ENCODE data around the gene SPEF1.

The SPEF1 gene

GRCh38 chr20:3786665-3787323, 5.5 kb upstream of the SPEF1 start, which contains the start of gene CENPB:
CENPB (minus strand) TSS chr20:3786740; CDS start chr20:3786483, 257 bp downstream.
- DNase-seq = peak; percentile 94

GRCh38 chr20:3786126-3786484, 4.9 kb upstream of the SPEF1 start:
- DNase-seq = peak; percentile 65

GRCh38 chr20:3785240-3786125, 4.2 kb upstream of the SPEF1 start:
- no peak for DNase-seq

DNA sequence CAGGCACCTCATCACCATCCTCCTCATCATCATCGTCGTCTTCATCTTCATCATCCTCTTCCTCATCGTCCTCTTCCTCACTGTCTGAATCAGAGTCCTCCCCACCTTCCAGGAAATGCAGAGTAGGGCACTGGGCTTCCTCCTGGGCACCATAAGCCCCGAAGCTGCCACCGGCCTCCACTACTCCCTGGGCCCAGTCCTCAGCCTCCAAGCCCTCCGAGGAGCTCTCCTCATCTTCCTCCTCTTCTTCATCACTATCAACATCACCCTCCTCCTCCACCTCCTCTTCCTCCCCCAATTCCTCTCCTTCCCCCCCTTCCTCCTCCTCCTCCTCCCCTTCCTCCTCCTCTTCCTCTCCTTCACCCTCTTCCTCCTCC, 3.6 kb upstream of the SPEF1 start:
- no peak for DNase-seq

- DNase-seq = no peak
Observed at GRCh38 chr20:3784216-3784853, 3.1 kb upstream of the SPEF1 start.

DNA sequence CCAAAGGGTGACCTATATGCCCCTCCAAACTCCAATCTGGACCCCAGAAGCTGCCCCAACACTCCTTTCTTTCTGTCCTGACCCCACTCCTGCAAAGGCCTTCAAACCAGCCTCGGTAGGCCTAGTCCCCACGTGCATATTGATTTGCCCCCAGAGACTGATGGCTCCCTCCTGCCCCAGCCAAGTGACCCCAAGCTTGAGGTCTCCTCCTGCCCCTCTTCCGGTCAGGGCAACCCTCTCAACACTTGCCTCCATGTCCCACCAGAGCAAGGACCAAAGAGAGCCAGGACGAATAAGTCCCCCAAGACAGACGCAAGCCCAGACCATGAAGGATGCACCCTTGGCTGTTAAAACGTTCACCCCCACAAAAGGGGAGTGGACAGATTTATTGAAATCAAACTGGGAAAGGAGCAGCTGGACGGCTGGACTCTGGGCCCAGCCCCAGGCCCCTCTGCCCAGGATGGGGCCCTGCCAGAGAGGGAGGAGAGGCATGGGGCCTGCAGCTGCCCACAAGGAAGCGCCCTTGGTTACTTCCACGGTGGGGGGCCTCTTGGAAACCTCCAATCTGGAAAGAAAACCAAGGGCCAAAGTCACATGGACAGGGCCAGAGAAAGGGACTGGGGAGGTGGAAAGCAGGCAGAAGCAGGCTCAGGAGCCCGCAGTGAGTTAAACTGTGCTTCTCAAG, 2.4 kb upstream of the SPEF1 start:
- no peak for DNase-seq

DNA sequence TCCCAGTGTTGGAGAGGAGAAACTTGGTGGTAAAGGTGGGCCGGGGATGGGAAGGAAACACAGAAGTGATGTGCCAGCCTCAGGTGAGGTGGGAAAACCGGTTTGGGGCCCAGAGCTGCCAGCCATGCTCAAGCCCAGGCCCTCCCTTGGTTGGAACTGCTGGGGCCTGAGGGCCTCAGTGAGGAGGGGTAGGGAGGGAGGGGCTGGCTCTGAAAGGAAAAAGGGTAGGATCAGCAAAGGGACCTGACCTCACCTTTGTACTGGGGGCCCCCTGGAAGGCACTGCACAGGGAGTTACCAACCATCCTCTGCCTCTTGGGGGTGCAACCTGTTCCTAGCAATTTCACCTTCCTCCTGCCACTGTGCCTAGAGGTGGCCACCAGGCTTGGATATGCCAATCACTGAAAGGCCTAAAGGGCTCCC, 1.8 kb upstream of the SPEF1 start:
- no peak for DNase-seq

DNA sequence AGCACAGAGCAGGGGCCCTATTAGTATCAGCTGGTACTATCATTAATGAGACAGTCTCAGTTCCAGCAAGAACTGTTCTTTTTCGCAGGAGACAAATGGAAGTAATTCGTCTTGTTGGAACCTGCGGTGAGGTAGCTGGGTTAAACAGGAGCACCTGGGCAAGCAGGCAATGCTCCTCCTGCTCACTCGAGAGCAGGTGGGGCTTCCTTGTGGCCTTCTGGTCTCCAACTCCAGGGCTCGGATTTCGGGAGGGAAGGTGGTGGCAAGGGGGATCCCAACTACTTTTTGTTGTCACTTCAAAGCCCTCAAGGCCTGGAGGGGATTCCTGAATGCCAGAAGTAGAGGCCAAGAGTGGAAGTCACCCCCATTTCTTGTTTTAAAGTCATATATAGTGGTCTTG, 1.3 kb upstream of the SPEF1 start:
- DNase-seq = no peak

DNA sequence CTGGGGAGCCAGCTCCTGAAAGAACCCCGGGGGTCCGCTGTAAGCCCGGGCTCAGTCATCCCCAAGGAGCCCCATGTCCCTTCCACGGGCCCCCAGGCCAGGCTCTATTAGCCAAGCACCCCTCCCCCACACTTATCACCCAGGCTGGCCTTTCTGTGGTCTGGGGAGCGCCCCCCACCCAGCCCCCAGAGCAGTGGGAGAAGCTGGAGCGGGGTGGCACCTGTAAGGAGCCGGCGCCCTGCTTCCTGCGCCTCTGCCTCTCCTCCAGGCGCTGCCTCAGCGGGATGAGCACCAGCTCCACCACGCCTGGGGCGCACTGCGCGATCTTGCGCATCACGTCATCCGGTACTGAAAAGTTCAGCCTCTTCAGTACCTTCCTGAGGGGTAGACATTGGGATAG, 2.3 kb downstream of the SPEF1 start:
- DNase-seq = no peak

DNA sequence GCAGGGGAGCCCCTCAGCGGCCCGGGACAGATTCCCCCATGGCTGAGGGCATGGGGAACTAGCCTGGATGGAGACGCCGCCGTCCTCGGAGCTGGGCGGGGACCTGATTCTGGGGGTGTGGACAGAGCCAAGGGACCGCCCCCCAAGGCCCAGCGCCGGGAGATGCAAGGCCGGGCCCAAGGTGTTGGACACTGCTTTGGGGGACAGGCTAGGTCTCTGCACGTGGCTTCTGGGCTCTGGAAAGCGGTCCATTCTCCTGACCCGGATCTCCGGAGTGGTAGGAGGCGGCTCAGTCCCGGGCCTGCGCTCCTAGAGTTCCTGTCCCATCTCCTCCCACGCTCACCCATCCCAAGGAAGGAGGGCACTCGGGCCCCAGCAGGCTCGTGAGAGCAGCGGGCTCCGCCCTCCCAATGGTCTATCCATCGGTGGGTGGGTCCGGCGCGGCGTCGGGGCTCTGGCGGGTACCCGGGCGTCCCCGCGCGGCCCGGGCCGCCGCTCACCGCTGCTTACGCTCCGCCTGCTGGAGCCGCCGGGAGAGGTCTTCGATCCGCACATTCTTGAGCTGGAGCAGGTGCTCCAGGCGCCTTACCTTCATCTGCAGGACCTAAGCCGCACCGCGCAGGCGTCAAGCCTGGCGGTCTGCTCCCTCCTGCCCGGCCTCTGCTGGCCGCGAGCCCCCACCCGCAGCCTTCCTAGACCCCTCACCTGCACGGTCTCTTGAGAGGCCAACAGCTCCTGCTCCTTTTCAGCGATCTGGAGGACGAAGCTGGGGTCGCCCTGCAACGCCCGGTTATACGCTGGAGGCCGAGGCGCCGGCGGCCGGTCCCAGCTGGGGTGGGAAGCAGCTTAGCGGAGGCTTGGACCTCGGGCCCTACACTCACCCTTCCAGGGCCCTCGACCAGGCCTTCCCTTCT, 3.3 kb downstream of the SPEF1 start:
- peak; percentile 77 for DNase-seq

- DNase-seq = no peak
Observed at GRCh38 chr20:3777381-3777715, 3.9 kb downstream of the SPEF1 start.

DNA sequence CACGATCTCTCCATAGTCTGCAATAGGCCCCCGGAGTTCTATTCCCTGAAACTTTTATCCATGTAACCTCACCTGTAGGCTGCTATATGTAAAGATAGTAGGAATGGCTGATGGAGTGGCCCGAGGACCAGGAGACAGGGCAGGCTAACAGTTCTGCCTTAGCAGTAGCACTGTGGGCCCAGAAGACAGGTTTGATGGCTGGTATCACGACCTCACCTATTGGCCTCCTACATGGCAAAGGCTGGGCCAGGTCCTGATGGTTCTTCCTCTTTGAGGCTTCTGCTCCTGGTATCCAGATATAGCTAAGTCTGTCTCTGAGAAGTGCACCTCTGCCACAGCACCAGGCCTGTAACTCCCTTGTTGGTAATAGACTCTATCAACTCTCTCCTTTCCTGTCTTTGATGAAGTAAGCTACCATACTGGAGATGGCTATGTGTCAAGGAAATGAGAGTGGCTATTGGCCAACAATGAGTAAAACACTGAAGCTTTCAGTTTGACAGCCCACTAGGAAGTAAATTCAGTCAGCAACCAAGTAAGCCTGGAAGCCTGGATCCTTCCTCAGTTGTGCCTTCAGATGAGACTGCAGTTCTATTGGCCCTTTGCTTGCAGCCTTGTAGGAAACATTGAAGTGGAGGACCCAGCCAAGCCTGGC, 5.7 kb downstream of the SPEF1 start:
- DNase-seq = no peak

- DNase-seq = no peak
Observed at GRCh38 chr20:3771552-3772058, 9.6 kb downstream of the SPEF1 start.

GRCh38 chr20:3768342-3769130, 12.7 kb downstream of the SPEF1 start:
- peak; percentile 87 for DNase-seq

DNA sequence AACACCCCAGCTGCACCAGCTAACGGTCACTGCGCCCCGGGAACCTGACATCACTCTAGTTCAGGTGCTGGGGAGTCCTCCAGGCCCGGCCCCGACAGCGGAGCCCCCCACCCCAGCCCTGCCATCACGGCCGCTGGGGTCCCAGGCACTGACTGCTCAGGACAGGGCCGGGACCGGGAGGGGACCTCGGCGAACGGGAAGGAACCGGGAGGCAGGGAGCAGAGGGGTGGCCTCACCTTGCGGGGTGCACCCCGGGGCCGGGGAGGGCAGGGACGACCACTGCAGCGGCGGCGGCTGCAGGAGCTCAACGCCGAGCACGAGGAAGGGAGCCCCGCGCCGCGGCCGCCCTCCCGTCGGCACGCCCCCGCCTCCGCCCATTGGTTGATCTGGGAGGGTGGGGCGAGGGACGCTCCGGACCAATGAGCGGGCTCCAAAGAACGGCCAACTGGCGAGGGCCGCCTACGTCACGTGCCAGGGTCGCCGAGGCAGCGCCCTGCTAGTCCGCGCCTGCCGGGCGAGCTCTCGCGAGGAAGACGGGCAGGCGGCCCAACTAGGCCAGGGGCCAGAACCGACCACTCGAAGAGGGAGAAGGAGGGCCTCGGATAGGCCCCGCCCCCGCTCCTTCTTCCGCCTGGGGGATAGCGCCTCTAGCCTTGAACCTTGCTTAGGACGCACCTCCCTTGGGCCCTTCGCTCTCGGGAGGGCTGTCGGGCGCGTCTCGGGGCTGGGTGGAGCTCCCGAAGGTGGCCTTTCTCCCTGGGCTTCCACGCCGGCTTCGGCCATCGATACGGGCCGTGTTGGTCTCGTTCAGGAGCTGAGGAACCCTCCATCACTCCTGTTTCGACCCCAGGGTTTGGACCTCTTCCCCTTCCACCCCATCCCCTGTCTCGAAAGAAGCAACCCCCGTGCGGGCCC, 13.6 kb downstream of the SPEF1 start, which contains the start of gene ADISSP:
Gene ADISSP, minus strand, starts transcription at position 327 of the 915 bp plus-strand sequence. CDS start 7,653 bp downstream, outside the sequence.
- peak; percentile 98 for DNase-seq

GRCh38 chr20:3767110-3767426, 14.2 kb downstream of the SPEF1 start:
- no peak for DNase-seq

GRCh38 chr20:3766422-3767109, 14.7 kb downstream of the SPEF1 start:
- DNase-seq = no peak

- no peak for DNase-seq
Observed at GRCh38 chr20:3765171-3765882, 15.9 kb downstream of the SPEF1 start.

All from stimulated activated CD8-positive, alpha-beta memory T cell treated with anti-CD3 and anti-CD28 coated beads, Interleukin-4, amount 100 ng/mL, for 48 hours (primary cell).